Stimulated activated CD4-positive, alpha-beta T cell treated with anti-CD3 and anti-CD28 coated beads, Interleukin-15, amount 100 ng/mL, for 1 hour (primary cell): Measurements from ENCODE around the gene ATP8B4.

Experiments used
- DNase-seq, 2 donors: peaks; one replicate each; pipeline ENCODE4 v3.0.0-alpha.2; 2020; ENCODE audit warnings: low read depth in 1 of 2, low spot score in 1 of 2

ATP8B4 gene

GRCh38 chr15:49900903-49901235 is 218.2 kb downstream of the ATP8B4 start:
- DNase-seq = no peak

- no peak for DNase-seq
Observed at GRCh38 chr15:49900006-49900902, 218.8 kb downstream of the ATP8B4 start.

GRCh38 chr15:49898575-49899283 is 220.3 kb downstream of the ATP8B4 start:
- no peak for DNase-seq

- DNase-seq = no peak
Observed at GRCh38 chr15:49898097-49898496, 220.9 kb downstream of the ATP8B4 start.

- no peak for DNase-seq
Observed at GRCh38 chr15:49895347-49896223, 223.4 kb downstream of the ATP8B4 start.

GRCh38 chr15:49890689-49891088 is 228.3 kb downstream of the ATP8B4 start:
- DNase-seq = no peak

- DNase-seq = no peak
Observed at GRCh38 chr15:49889536-49889935, 229.5 kb downstream of the ATP8B4 start.

GRCh38 chr15:49888734-49889133 is 230.3 kb downstream of the ATP8B4 start:
- no peak for DNase-seq

- DNase-seq = no peak
Observed at GRCh38 chr15:49888323-49888693, 230.7 kb downstream of the ATP8B4 start.

GRCh38 chr15:49887659-49888322 is 231.2 kb downstream of the ATP8B4 start:
- no peak for DNase-seq

- no peak for DNase-seq
Observed at GRCh38 chr15:49883121-49883520, 235.9 kb downstream of the ATP8B4 start.

- DNase-seq = no peak
Observed at GRCh38 chr15:49881866-49882265, 237.2 kb downstream of the ATP8B4 start.

- DNase-seq = no peak
Observed at GRCh38 chr15:49881433-49881832, 237.6 kb downstream of the ATP8B4 start.

GRCh38 chr15:49877873-49878521 is 241.0 kb downstream of the ATP8B4 start:
- DNase-seq = no peak

GRCh38 chr15:49877117-49877872 is 241.7 kb downstream of the ATP8B4 start:
- no peak for DNase-seq

- DNase-seq = no peak
Observed at GRCh38 chr15:49876401-49877038, 242.5 kb downstream of the ATP8B4 start.

- no peak for DNase-seq
Observed at GRCh38 chr15:49875392-49875791, 243.6 kb downstream of the ATP8B4 start.

GRCh38 chr15:49870472-49870871 is 248.6 kb downstream of the ATP8B4 start:
- DNase-seq = no peak

GRCh38 chr15:49868348-49868747 is 250.7 kb downstream of the ATP8B4 start:
- DNase-seq = no peak
